HG02588 (cell line): ENCODE results near the gene TSKU.
"Not testable (repeated sequence)": the region's sequence is repeated elsewhere in the genome, so short reads cannot be mapped to it uniquely, and the experiment has no call there.

Experiments
- ATAC-seq: cut with Tn5 transposase; IDR thresholded peaks from one replicate; pipeline ENCODE4 v1.9.1; 2021; ENCODE audit warnings: mild to moderate bottlenecking, moderate library complexity; ENCODE audit not compliant: unreplicated experiment

Gene TSKU

DNA sequence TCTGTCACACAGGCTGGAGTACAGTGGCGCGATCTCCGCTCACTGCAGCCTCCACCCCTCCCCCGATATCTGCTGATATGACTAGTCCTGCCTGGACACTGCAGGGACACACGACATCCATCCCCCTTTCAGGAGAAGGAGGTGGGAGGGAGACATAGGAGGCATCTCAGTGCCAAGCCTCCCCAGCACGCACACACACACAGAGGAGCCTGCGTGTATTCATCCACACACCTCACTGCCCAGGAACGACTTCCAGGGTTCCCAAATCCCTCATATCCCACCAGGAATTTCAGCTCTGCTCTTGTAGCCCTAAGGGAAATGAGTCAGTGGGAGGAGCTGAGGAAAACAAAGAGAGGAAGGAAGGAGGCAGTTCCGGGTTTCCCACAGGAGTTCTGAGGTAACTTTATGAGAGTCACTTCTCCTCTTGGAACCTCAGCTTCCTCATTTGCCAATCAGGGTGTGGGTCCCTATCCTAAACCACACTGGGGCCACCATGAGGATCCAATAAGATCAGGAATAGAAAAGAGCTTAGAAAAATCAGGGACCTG is 40.4 kb downstream of the TSKU start:
- ATAC-seq = no peak

DNA sequence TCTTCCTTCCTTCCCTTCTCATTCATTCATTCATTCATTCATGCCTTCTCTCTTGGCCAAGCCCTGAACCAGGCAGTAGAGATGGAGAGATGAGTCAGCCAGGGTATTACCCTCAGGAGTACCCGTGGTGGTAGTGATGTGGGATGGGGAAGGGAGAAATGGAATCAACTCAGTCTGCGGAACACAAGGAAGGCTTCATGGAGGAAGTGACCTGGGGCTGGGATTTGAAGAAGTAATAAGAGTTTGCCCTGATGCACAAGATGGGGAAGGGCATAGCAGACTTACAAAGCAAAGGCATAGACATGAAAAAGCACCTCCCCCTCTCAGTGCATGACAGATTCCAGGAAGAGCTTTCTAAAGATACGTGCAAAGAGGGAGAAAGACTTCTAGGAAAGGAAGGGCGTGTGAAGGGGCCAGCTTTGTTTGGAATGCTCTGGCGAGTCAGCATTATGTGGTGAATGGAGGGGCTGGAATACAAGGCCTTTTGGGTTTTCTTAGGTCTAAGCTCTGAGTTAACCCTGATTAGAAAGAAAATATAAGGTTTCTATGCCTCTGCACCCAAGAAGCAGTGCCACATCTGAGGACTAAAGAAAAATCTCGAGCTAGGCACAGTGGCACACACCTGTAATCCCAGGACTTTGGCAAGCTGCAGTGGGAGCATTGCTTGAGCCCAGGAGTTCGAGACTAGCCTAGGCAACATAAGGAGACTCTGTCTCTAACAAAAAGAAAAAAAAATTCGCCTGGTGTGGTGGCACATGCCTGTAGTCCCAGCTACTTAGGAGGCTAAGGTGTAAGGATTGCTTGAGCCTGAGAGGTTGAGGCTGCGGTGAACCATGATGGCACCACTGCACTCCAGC is 41.2 kb downstream of the TSKU start:
- no peak for ATAC-seq

DNA sequence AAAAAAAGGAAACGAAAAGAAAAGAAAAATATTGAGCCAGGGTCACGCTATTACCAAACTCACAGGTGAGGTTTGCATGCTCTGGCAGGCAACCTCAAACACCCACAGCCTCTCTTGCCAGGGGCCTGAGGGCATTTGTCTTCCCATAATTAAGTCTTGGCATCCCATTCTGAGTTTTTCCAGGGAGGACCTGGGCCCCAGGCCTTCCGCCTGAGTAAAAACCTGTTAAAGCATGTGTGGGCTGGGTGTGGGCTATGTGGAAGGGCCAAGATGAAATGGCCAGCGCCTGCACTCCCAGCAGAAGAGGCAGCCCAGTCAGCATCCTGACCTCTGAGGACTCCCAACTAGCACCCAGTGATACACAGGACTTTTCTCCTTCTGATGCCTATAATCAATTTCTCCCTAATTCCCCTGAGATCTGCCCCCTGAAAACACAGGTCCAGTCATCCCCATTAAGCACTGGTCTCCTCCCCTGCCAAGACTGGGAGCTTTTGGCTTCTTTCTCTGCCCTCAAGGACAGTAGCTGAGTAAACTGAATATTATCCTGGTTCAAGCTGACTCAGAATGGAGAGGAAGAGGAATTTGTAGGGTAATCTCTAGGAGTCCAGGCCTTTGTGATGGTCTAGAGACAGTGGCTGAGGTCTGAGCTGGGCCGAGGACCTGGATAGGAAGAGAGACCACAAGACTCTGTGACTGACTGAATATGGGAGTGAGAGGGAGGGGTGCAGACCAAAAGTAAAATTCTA is 42.0 kb downstream of the TSKU start:
- ATAC-seq = no peak

DNA sequence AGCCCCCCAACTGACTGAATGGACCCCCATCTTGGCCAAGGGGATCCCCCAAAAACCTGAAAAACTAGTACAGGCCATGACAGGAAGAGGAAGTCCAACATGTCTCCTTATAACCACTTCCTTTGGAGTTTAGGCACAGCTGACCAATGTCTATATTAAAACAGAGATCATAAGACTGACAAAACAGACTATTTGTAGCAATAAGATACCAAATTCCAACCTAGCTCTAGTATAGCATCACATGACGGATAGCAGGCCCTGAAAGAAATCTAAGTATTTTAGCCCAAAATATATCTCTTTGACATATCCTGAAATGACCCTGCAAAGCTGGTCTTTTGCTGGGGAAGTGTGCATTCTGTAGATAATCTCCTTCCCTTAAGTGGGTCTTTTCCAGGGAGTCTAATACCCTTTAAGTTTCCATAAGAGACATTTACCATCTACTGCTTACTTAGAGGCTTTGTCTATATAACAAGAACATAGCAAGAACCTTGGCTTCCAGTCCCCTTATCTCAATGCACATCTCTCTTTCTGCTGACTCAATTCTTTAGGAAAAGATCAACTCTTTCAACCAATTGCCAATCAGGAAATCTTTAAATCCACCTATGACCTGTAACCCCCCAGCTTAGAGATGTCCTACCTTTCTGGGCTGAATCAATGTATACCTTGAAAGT is 42.7 kb downstream of the TSKU start:
- ATAC-seq = no peak

DNA sequence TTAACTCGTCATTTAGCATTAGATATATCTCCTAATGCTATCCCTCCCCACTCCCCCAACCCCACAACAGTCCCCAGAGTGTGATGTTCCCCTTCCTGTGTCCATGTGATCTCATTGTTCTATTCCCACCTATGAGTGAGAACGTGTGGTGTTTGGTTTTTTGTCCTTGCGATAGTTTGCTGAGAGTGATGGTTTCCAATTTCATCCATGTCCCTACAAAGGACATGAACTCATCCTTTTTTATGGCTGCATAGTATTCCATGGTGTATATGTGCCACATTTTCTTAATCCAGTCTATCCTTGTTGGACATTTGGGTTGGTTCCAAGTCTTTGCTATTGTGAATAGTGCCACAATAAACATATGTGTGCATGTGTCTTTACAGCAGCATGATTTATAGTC is 43.4 kb downstream of the TSKU start:
- ATAC-seq = not testable (repeated sequence)

DNA sequence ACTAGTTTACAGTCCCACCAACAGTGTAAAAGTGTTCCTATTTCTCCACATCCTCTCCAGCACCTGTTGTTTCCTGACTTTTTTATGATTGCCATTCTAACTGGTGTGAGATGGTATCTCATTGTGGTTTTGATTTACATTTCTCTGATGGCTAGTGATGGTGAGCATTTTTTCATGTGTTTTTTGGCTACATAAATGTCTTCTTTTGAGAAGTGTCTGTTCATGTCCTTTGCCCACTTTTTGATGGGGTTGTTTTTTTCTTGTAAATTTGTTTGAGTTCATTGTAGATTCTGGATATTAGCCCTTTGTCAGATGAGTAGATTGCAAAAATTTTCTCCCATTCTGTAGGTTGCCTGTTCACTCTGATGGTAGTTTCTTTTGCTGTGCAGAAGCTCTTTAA is 43.8 kb downstream of the TSKU start:
- ATAC-seq = not testable (repeated sequence)

DNA sequence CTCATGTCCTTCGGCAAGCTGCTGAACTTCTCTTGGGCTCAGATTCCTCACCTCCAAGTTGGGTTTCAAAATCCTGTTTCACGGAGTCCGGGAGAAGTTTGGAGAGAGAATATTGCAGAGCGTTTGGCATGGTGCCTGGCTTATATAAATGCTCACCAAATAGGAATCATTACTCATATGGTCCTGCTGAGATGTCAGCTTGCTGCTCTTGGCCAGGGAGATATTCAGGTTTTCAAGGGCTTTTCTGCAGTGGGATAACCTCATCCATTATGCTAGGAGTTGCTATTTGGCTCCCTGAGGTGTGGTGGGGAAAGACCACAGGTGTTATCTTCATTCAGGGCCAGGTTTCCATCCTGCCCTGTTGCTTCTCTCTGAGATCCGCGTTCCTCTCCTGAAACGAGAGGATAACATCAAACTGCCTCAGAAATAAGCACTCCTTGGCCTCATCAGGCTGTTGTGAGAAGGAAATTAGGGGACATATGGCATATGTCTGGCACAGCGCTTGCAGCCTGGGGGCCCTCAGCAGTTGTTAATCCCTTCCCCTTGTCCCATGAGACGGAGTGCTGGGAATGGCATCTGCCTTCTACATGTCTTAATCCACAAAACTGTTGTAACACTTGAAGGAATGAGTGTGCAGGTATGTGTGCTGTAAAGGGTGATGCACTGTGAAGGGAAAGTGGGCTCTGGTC is 47.6 kb downstream of the TSKU start:
- ATAC-seq = no peak

DNA sequence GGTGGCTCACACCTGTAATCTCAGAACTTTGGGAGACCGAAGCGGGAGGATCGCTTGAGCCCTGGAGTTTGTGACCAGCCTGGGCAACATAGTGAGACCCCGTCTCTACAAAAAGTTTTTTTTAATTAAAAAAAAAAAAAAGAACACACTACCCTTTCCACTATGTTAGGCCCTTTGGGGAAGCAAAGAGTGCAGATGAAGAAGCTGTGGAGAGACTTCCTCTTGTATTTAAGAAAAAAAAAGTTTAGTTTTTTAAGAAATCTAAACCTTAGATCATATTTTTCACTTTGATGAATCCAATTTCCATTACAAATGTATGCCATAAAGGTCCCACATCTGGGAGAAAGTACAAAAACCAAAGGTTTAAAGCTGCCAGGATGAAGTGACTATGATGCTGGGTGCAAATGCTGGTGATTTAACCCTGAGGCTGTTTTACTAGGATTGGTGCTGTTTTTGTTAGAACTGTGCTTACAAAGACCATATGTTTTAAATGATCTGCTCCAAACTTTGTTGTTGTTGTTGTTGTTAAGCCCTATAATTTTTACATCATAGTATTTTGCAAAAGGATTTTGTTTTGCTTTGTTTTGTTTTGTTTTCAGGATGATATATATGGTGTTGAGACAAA is 48.6 kb downstream of the TSKU start:
- ATAC-seq = no peak

DNA sequence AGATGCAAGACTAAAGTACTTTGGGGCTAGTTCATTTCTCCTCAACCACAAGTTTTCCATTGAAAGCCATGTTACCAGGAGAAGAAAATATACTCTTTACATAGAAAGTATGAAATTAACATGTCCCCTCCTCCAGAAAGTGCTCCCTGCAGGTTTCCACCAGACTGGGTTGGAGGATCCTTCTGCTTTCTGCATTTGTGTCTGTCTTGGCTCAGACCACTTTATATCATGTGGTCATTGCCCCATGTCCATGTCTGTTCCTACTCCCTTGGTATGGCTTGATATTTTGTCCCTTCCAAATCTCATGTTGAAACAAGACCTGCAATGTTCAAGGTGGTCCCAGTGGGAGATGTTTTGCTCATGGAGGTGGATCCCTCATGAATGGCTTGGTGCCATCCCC is 49.2 kb downstream of the TSKU start:
- ATAC-seq = no peak

DNA sequence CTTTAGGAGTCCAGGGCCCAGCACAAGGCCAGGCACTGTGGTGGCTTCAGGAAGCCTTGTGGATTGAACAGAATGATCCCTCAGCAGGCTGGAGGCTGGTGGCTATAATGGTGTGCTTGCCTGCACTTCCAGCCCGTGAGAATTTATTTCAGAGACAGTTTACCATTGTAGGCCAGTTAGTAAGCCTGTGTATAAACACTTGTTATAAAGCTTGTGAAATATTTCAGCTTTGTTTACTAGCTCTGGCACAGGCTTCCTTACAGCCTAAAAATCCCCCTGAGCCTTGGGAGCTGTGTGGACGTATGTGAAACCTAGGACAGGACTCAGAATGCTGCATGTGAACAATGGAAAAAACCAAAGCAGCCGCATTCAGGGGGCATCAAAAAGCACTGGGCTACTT is 51.0 kb downstream of the TSKU start:
- no peak for ATAC-seq

DNA sequence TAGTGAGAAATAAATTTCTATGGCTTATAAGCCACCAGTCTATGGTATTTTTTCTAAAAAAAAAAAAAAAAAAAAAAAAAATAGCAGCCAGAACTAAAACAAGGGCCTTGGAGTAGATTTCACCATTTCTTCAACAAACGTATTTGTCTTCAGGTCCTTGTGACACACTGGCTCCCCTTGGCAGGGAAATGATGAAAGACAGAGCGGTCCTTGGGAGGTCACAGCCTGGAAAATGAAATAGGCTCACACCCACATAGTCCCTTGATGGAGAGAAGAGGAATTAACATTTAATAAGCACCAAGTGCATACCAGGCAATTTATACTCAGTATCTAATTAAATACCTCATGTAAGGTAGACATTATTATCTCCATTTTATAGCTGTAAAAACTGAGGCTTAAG is 51.9 kb downstream of the TSKU start:
- ATAC-seq = no peak

DNA sequence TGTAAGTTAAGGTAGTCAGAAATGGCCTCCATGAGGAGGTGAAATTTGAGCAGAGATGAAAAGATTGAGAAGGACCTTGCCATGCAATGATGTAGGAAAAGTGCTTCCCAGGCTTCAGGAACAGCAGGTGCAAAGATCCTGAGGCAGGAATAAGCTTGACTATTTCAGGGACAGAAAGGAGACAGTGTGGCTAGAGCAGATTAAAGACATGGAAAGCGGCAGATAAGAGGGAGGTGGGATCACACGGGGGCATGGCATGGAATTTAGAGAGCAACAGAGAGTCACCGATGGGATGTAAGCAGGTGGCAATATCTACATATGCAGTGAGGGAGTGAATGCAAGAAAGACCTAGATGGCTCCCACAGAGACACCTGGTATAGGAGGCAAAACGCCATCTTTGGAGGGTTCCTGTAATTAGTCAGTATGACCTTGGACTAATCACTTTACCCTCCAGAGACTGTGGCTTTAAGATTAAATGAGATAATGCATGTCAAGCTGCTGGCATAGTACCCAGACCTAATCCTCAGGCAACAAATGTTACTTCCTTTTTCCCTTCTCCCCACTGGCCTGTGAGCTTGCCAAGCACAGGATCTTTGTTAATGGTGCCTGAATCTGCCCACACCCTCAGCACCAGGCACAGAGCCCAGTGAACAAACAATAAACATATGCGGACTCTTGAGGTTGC is 52.9 kb downstream of the TSKU start:
- ATAC-seq = no peak

DNA sequence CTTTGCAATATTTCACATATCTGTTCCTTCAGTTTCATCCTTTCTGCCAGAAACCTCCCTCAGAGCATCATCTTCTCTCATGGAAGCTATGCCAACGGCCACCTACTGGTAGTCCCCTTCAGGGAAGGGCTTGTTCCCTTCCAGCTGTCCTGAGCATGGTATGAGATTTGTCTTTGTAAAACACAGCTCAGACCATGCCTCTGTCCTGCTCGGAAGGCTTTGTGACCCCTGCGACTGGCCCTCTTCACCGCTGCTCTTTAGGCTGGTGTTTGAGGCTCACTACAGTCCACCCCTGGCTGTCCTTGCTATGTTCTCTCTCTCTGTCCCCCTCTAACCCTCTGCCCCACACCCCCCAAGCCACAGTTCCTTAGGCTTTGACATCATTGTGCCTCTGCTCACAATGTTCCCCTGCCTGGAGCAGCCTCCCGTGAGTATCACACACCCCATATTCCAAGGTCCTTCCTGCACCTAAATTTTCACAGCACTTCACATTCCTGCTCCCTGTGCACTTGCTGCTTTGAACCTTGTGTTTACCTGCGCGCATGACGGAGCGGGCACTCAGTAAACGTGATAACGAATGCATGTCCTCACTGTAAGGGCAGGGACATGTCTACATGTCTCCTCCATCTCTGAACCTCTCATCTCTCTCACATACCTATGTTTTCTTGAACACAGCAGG is 53.6 kb downstream of the TSKU start:
- no peak for ATAC-seq

DNA sequence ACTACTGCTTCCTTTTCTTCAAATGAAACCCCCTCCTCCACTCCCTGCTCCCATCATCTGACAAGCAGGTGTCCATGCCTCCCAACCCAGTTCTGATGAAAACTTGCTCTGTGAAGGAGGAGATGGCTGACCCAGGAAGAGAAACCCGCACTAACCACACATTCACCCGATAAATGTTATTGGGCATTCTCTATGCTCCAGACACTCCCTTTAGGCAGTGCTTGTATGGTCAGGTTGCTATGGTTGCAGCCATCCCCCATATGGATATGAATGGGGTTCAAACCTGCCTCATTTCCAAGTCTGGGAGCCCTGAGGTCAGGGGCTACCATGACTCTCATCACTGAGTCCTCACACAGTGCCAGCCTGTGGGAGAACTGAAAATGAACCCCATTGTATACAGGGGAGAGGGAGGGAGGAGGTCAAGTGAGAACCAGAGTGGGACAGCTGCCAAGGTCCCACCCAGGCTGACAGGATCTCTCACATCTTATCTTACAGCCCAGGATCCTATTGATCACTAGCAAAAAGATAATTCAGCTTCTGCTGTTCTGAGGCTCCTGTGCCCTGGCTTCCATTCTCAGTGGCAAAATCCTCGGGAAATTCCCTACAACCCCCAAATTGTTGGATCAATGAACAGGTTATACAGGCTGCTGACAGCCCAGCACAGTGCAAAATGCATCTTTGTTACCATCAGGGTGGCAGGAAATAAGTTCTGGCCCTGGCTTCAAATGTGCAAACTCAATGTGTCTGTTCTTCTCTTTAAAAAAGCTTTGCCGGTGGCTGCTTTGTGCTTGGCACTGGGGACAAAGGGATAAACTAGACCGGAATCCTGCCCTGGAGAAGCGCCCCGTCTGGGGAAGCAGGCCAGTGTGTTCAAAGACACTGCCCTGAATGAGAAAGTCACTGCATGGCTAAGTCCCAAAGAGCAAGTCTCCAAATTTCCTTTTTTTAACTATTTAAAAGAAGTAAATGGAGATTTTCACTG is 54.8 kb downstream of the TSKU start:
- ATAC-seq = no peak

DNA sequence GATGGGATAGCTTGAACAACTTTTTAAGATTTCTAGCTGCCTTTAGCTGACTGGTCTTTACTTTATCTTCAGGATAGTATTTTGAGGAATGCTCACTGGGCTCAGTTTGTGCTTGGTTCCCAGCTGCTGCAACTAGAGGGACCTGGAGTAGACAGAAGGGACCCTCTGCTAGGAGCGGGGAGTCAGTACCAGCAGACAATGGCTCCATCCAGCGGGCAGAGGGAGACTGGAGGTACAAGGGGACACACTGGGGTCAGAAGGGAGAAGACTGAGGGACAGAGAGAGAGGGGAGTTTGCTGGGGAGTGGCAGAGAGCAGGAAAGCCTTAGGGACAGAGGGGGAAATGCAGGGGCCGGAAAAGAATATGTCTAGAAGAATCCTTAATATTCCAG is 55.5 kb downstream of the TSKU start:
- no peak for ATAC-seq

DNA sequence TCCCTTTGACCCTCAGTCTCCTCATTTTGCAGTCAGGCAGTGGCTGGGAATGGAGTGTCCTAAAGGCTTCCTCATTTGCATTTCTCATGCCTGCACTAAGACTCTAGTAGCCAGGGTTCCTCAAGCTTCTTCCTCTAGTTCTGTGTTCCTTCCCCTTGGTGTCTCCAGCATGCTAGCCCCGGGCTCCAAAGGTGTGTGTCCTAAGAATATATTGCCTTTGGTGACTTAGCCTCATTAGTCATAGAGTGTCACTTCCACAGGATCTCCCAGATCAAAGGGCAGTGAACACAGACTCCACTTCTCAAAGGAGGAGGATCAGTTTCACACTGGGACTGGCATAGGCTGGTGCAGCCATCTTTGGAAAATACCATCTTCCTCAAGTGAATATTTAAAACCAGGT is 56.2 kb downstream of the TSKU start:
- no peak for ATAC-seq

DNA sequence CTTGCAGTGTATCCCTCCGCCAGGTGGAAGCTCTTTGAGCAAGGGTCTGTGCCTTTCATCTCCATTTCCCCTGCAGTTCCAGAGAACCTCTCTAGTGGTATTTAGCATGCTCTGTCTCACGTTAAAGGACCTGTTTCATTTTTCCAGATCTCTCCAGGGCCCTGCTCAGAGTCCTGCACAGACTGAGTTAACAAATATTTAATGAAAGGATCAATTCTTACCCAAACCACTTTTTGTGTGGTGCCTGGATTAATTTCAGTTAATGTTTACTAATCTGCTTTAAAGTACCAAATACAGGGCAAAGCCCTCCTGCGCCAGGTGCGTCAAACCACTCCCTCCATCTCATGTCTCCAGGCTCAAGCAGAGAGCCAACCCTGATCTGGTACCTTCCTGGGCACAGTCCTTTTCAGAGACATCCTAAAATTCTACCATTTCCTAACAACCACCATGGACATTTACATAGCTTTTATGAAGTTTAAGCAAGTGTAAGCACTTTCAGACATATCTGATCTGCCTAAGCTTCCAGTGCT is 58.8 kb downstream of the TSKU start:
- ATAC-seq = no peak

DNA sequence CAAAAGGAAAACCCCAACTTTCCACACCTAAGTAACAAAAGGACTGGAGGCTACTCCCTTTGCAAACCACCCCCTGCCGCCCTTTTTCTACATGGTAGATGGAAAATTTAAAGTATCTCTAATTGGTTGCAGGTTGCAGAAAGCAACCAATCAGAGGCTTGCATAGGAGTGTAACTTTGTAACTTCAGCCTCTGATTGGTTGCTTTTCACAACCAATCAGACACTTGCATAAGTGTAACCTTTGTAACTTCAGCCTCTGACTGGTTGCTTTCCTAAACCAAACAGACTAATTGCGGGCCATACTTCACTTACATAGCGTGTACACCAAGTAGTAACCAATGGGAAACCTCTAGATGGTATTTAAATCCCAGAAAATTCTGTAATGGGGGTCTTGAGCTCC is 60.8 kb downstream of the TSKU start:
- ATAC-seq = no peak
